Measurements from ENCODE around the gene LAMB2.

LAMB2 gene

GRCh38 chr3:49132437-49133225 lies at the start of gene LAMB2:
TSS of gene LAMB2 (minus strand) at chr3:49133050. CDS start at chr3:49132867, 183 bp downstream.
- DNase-seq (ENCODE audit: extremely low read depth in 1 of 2, low read depth in 1 of 2) = no peak

DNA sequence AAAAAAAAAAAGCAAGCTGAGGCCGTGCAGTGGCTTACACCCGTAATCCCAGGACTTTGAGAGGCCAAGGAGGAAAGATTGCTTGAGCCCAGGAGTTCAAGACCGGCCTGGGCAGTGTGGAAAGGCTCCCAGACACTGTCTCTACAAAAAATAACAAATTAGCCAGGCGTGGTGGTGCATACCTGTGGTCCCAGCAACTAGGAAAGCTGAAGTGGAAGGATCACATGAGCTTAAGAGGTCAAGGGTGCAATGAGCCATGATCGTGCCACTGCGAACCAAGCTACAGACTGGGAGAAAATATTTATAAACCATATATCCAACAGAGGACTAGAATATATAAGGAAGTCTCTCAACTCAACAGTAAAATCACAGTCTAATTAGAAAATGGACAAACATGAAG lies 48.5 kb upstream of the LAMB2 start:
- no peak for DNase-seq (ENCODE audit: extremely low read depth in 1 of 2, low read depth in 1 of 2)

DNA sequence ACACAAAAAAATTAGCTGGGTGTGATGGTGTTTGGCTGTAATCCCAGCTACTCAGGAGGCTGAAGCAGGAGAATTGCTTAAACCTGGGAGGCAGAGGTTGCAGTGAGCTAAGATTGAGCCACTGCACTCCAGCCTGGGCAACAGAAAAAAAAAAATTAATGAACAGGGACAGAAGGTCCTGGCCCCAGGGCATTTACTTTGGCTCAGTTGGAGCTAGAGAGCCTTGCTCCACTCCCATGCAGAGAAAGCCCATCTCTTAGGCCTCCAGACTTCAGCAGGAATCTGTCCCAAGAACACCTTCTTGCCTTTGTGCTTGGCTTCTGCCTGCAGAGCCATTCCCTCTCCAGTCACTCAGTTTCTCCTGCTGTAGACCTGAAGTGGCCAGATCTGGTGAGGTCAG lies 47.3 kb upstream of the LAMB2 start:
- DNase-seq (ENCODE audit: extremely low read depth in 1 of 2, low read depth in 1 of 2) = no peak

- no peak for DNase-seq (ENCODE audit: extremely low read depth in 1 of 2, low read depth in 1 of 2)
Observed at GRCh38 chr3:49177073-49177472, 44.2 kb upstream of the LAMB2 start.

DNA sequence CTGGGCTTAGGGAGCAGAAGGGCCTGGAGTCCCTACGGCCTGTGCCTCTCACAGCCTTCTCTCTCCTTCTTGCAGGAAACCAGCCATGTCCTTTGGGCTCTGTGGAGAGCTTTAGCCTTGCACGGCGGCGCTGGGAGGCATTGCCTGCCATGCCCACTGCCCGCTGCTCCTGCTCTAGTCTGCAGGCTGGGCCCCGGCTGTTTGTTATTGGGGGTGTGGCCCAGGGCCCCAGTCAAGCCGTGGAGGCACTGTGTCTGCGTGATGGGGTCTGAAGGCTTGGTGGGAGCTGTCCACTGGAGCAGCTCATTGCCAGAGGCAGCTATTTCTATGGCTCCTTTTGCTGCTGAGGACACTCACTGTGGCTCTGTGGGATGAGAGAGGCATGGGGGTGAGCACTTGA lies 42.7 kb upstream of the LAMB2 start:
- no peak for DNase-seq (ENCODE audit: extremely low read depth in 1 of 2, low read depth in 1 of 2)

- DNase-seq (ENCODE audit: extremely low read depth in 1 of 2, low read depth in 1 of 2) = no peak
Observed at GRCh38 chr3:49174397-49174985, 41.6 kb upstream of the LAMB2 start.

DNA sequence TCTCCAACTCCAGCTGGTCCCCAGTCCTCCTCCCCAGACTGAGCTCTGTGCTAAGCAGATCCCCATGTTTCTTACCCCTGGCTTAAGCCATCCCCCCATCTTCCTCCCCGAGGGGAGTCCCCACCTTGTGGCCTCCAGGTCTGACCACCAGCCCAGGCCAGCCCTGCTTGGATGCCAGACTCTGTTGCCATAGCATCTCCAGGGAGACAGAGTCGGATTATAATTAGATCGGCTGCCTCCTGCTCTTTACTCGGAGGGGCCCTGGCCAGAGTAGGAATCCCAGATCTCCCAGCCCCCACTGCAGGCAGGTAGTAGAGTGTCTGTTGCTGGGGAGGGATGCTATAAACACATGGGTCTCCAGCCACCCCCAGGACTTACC lies 40.9 kb upstream of the LAMB2 start:
- no peak for DNase-seq (ENCODE audit: extremely low read depth in 1 of 2, low read depth in 1 of 2)

- DNase-seq (ENCODE audit: extremely low read depth in 1 of 2, low read depth in 1 of 2) = no peak
Observed at GRCh38 chr3:49173116-49173791, 40.4 kb upstream of the LAMB2 start.

- no peak for DNase-seq (ENCODE audit: extremely low read depth in 1 of 2, low read depth in 1 of 2)
Observed at GRCh38 chr3:49172551-49173041, 39.7 kb upstream of the LAMB2 start.

GRCh38 chr3:49171775-49172500 lies 39.1 kb upstream of the LAMB2 start:
- DNase-seq (ENCODE audit: extremely low read depth in 1 of 2, low read depth in 1 of 2) = no peak

GRCh38 chr3:49171119-49171774 lies 38.4 kb upstream of the LAMB2 start, which contains the start of gene KLHDC8B:
TSS of gene KLHDC8B (plus strand) at chr3:49171598. CDS start at chr3:49172770, 1,172 bp downstream.
- DNase-seq (ENCODE audit: extremely low read depth in 1 of 2, low read depth in 1 of 2) = peak; percentile 64 to 77

- no peak for DNase-seq (ENCODE audit: extremely low read depth in 1 of 2, low read depth in 1 of 2)
Observed at GRCh38 chr3:49170744-49171118, 37.9 kb upstream of the LAMB2 start.

GRCh38 chr3:49166752-49167556 lies 34.1 kb upstream of the LAMB2 start:
- no peak for DNase-seq (ENCODE audit: extremely low read depth in 1 of 2, low read depth in 1 of 2)

GRCh38 chr3:49165771-49166751 lies 33.2 kb upstream of the LAMB2 start, which contains the start of gene CCDC71:
TSS of gene CCDC71 (minus strand) at chr3:49166331. CDS start at chr3:49164208, 2,123 bp downstream.
- DNase-seq (ENCODE audit: extremely low read depth in 1 of 2, low read depth in 1 of 2) = peak; percentile 56 to 62

- no peak for DNase-seq (ENCODE audit: extremely low read depth in 1 of 2, low read depth in 1 of 2)
Observed at GRCh38 chr3:49164983-49165720, 32.3 kb upstream of the LAMB2 start.

DNA sequence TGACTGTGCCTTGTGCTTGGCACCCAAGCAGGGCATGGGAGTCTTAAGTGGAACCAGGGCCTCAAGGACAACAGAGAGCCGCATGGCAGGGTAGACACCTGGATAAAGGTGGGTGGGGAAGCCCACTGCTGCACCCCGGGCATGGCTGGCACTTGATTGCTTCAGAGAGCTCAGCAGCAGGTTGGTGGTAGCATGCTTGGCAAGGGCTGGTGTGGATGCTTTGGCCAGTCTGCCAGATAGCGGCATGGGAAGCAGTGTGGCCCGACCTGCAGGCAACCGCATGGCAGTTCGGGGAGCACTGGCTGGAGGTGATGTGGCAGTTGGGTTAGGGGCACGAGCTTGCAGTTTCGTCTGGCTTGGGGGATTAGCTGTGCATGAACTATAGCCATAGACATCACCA lies 30.8 kb upstream of the LAMB2 start:
- DNase-seq (ENCODE audit: extremely low read depth in 1 of 2, low read depth in 1 of 2) = no peak

GRCh38 chr3:49162751-49163419 lies 30.0 kb upstream of the LAMB2 start:
- DNase-seq (ENCODE audit: extremely low read depth in 1 of 2, low read depth in 1 of 2) = no peak
